Right kidney (tissue), 1 donor: Measurements from ENCODE around the gene RNF168.
A peak's percentile ranks its signal among the peaks of the same experiment; 100 is the strongest.
"Not testable (repeated sequence)": the region's sequence is repeated elsewhere in the genome, so short reads cannot be mapped to it uniquely, and the experiment has no call there.

Experiments used
- DNase-seq: peaks from one replicate; pipeline ENCODE4 v3.0.0-alpha.2; 2016

Gene RNF168

DNA sequence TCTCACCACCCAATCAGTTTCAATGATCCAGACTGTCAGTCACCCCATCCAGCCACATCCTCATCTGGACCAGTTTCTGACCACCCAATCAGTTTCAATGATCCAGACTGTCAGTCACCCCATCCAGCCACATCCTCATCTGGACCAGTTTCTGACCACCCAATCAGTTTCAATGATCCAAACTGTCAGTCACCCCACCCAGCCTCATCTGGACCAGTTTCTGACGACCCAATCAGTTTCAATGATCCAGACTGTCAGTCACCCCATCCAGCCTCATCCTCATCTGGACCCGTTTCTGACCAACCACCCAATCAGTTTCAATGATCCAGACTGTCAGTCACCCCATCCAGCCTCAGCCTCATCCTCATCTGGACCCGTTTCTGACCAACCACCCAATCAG is 33.4 kb downstream of the RNF168 start:
- not testable (repeated sequence) for DNase-seq

GRCh38 chr3:196463804-196464203 is 39.8 kb downstream of the RNF168 start:
- DNase-seq, result no peak

- no peak for DNase-seq
Observed at GRCh38 chr3:196463478-196463756, 40.2 kb downstream of the RNF168 start.

DNA sequence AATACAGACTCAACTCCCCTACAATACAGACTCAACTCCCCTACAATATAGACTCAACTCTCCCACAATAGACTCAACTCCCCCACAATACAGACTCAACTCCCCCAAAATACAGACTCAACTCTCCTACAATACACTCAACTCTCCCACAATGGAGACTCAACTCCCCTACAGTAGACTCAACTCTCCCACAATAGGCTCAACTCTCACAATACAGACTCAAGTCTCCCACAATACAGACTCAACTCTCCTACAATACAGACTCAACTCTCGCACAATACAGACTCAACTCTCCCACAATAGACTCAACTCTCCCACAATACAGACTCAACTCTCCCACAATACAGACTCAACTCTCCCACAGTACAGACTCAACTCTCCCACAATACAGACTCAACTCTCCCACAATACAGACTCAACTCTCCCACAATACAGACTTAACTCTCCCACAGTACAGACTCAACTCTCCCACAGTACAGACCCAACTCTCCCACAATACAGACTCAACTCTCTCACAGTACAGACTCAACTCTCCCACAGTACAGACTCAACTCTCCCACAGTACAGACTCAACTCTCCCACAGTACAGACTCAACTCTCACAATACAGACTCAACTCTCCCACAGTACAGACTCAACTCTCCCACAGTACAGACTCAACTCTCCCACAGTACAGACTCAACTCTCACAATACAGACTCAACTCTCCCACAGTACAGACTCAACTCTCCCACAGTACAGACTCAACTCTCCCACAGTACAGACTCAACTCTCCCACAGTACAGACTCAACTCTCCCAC is 40.7 kb downstream of the RNF168 start:
- not testable (repeated sequence) for DNase-seq

- no peak for DNase-seq
Observed at GRCh38 chr3:196458063-196458462, 45.5 kb downstream of the RNF168 start.

DNA sequence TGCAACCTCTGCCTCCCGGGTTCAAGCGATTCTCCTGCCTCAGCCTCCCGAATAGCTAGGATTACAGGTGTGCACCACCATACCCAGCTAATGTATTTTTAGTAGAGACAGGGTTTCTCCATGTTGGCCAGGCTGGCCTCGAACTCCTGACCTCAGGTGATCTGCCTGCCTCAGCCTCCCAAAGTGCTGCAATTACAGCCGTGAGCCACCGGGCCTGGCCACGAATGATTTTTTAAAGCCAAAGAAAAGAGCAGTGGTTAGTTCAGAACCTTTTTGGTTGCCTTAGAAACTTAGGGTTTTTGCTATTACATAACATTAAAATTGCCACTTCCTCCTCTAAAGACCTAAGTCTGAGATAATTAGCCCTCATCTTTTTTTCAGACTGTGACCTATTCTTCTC is 46.1 kb downstream of the RNF168 start:
- not testable (repeated sequence) for DNase-seq

- DNase-seq, result no peak
Observed at GRCh38 chr3:196454935-196455334, 48.6 kb downstream of the RNF168 start.

DNA sequence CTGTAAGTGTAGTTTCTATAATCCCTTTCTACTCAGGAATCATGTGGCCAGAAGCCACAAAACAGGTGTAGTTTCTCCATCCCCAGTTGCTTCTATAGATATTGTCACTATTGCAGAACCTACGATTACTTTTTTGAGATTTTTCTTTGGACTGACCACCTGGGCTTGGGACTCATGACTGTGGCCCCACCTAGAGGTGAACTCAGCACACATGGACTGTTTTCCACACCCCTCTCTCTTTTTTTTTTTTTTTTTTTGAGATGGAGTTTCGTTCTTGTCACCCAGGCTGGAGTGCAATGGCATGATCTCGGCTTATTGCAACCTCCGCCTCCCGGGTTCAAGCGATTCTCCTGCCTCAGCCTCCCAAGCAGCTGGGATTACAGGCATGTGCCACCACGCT is 58.2 kb downstream of the RNF168 start:
- DNase-seq, result not testable (repeated sequence)

DNA sequence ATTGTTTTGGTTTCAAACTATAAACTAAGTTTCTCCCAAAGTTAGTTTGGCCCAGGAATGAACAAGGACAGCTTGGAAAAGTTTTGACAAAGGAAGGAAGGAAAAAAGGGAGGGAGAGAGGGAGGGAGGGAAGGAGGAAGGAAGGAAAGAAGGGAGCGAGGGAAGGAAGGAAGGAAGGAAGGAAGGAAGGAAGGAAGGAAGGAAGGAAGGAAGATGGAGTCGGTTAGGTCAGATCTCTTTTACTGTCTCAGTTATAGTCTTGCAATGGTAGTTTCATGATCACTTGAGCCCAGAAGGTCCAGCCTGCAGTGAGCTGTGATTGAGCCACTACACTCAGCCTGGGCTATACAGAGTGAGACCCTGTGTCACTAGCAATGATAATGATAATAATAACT is 59.1 kb downstream of the RNF168 start:
- DNase-seq, result no peak

DNA sequence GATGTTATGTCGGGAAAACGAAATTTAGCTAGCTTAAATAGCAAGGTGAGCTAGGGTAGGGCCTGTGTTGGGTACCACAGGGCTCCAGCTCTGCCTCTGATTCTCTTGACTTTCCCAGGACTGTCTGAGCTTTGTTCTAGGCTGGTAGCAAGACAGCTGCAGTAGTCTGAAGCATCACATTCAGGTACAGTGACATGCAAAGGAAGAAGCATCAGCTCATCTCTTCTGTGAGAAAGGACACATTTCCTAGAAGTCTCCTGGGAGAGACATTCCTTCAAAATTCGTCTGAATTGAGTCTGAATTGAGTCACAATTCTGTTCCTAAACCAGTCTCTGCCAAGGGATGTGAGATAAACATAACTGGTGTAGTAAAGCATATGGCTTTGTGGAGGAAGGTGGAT is 62.9 kb downstream of the RNF168 start:
- no peak for DNase-seq

- DNase-seq, result no peak
Observed at GRCh38 chr3:196440041-196440537, 63.5 kb downstream of the RNF168 start.

GRCh38 chr3:196432137-196432879 is 71.3 kb downstream of the RNF168 start, which contains the start of gene UBXN7:
UBXN7 (minus strand) TSS chr3:196432427; CDS start chr3:196432399, 28 bp downstream.
- peak; percentile 97 for DNase-seq

DNA sequence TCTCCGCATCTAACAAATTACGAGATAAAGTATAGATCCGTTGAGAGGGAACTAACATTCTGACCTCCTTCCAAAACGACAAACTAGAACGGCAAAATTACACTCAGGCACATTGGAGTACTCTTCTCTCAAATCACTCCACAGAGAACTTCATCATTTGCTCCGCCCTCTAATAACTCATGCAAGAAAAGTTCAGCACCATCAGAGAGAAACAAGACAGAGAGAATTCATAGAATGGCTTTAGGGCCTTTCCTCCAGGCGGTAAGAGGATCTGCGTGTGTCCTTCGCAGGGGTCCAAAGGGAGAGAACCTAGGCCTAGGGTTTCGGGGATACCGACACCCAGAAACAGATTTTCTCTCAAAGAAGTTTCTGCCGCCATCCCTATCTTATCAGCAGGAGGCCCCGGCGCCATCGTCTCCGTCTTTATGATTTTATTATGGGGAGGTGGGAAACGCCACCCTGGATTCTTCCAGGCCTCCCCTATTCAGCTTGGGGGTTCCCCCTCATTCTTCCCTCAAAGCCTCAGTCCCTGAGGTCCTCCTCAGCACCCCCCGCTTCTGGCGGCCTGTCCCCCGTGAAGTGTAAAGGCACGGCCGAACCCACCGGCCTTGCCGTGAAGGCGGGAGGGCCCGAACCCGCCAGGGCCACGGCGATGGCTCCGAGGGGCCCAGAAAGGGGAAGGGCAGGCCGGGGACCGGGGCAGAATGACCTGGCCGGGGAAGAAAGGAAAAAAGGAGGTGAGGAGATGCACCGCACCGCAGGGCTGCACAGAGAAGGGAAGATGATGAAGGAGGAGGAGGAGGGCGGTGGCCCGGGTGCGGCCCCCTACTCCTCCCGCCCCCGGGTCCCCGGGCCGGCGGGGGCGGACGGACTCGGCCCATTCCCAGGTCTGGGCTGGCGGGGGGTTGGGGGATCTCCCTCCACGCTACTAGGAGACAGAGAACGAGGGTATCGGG is 72.1 kb downstream of the RNF168 start:
- peak; percentile 84 for DNase-seq

GRCh38 chr3:196428041-196428440 is 75.5 kb downstream of the RNF168 start:
- no peak for DNase-seq

- not testable (repeated sequence) for DNase-seq
Observed at GRCh38 chr3:196424421-196424820, 79.1 kb downstream of the RNF168 start.

DNA sequence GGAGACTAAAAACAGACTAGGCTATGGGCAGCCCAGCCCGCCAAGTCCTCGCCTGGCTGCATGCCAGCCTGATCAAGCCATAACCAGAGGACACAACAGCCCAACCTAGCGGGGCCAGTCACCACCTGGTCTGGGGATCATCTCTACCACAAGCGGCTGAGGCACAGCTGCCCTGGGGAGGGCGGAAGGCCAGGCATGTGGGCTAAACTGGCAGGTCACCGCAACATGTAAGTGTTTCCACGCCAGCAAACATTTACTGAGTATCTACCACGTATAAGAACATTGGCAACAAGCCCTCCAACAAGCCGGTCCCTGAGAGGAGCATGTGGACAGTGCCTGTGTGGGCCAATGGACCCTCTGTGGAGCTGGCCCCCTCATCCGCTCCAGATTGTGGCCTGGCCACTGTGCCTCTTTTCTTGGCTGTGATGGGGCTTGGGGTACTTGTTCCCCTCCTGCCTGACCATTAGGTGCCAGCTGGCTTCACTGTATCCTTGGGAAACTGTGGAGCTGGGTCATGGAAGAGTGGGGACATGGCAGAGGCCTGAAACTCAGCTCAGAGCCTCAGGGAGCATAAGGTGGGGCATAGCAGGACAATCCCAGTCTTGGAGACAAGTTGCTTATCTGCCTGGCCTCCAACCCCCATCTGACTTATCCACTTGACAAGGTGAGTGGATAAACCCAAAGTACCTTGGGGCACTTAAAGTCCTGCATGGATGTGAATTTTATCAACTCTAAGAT is 80.4 kb downstream of the RNF168 start:
- DNase-seq, result no peak

DNA sequence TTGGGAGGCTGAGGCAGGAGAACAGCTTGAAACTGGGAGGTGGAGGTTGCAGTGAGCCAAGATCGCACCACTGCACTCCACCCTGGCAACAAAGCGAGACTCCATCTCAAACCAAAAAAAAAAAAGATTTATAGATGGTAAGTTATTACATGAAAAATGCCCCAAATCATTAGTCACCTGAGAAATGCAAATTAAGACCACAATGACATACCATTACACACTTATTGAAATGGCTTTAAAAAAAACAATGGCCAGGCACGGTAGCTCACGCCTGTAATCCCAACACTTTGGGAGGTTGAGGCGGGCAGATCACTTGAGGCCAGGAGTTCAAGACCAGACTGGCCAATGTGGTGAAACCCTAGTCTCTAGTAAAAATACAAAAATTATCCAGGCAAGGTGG is 81.9 kb downstream of the RNF168 start:
- not testable (repeated sequence) for DNase-seq

DNA sequence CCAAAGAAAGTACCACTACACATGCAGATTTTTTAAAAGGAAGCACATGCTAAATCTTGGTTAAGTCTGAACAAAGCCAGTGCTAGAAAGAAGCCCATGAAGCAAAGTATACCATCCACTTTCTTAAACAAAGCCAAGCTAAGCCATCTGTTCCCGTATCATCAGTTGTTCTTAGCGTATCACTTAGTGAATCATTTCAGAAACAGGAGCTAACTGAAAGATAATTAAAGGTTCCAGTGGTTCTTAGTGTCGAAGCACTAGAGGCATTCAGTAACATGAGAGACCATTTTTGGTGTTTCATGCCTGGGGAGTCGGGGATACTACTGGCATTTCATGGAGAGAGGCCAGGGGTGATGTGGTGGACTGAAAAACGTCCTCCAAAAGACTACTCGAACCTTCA is 84.2 kb downstream of the RNF168 start:
- DNase-seq, result no peak
